HG02623 (cell line): ENCODE results near the gene CNGA1.

Experiments
- ATAC-seq: cut with Tn5 transposase; IDR thresholded peaks from one replicate; pipeline ENCODE4 v1.9.1; 2021; ENCODE audit warnings: moderate library complexity; ENCODE audit not compliant: unreplicated experiment

The CNGA1 gene

GRCh38 chr4:47913861-47914219, 102.6 kb downstream of the CNGA1 start:
- ATAC-seq, result peak; percentile 15

DNA sequence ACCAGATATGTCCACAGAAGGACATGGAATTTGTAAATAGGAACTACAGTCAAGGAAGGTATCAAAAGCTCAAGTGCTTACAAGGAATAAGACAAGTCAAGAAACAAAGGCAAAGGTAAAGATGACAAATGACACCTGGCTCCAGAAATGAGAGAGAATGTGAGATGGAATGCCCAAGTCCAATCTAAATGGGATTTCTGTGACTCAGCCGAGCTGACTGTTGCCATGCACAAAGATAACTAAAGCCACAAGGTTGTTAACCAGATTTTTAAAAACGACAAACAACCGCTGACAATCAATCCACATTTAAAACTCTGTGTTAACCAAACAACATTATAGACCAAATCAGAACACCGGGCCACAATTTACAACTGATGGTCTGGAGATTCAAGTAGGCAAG, 103.2 kb downstream of the CNGA1 start:
- no peak for ATAC-seq

DNA sequence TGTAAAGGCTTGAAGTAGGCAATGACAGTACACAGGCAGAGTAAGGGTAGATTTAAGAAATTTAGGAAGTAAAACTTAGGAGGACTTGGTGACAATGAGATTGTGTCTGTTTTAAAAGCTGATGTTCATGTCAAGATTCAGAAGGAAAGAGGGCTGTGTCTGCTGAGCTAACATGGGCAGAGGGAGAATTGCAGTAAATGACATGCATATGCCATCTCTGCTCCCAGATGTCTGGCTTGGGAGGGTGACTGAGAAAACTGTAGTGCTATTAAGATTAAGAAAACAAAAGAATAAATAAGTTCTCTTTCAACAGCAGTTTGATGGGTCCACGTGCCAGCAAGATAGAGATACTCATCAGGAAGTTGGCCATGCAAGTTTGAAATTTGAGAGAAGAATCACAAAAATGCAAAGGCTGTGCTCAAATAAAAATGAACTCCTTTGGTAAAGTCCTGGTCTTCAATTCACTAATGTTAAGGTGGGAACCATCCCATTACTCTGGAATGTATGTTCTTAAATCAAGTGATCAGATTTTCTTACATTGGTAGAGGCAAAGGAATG, 109.3 kb downstream of the CNGA1 start:
- no peak for ATAC-seq

- ATAC-seq, result no peak
These were observed 116.8 kb downstream of the CNGA1 start for GRCh38 chr4:47899639-47900038.

GRCh38 chr4:47891928-47892327, 124.6 kb downstream of the CNGA1 start:
- ATAC-seq, result no peak
